HG03064 (cell line): ENCODE data around the gene CUBN.

Source experiments
- ATAC-seq: cut with Tn5 transposase; IDR thresholded peaks from one replicate; pipeline ENCODE4 v1.9.1; 2021; ENCODE audit warnings: low read depth; ENCODE audit not compliant: unreplicated experiment

Gene CUBN

DNA sequence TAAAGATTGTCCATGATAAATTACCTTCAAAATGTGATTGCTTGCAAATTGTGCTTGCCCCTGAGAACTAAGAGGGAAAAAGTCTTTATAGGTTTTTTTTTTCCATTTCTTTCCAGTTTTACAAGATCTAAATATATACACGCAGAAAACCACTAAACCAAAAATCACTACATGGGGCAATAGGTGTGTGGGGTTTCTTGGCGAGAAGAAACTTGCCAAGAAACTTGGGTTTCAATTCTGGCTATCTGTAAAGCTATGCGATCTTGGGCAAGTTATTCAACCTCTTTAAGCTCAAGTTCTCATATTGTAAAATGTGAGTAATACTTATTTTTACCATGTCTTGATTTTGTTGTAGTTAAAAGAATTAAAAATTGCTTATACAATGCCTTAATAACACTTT, 17.0 kb downstream of the CUBN start:
- no peak for ATAC-seq

DNA sequence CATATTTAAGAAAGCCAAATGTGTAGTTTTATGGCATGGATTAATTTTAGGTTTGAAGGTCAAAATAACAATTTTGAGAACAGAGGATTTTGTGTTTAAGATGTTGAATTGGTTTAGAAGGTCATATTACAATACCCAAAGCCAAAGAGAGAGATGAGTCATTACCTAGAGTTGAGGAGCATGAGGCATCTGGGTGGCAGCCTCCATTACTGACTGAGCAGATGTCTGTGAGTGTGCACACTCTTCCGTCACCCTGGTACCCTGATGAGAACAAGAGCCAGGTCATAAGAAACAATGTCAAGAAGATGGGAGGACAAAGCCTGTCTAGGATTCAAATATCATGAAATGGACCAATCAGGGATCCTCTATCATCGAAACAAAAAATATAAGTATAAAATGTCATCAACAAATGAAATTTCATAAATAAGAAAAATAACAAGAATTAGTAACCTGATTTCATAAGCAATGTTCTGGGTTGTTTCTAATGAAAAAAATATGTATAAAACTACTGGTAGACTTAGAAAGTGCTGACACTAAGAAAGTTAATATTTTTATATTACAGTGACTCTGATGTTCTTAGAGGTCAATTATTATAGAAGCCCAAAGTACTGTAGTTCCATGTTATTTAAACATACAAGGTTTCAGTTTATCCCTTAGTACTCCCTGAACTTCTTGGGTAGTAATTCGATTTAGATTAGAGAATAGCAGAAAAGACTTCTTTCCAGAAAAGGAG, 20.0 kb downstream of the CUBN start:
- no peak for ATAC-seq

DNA sequence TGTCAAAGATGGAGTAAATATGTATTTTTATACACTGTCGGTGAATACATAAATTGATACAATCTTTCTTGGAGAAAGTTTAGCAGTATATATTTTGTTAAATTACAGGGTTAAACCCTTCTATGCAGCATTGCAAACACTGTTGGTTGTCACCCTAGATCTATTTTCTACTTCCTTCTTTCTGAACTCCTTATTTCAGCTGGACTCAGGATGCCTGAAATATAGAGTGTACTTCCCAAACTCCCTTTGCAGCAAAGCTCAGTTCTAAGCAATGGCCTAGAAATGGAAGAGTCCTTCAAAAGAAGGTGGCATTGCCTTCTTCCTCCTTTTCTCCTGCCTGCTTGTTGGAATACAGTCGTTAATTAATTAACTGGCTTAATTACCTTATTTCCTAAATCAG, 20.6 kb downstream of the CUBN start:
- no peak for ATAC-seq

DNA sequence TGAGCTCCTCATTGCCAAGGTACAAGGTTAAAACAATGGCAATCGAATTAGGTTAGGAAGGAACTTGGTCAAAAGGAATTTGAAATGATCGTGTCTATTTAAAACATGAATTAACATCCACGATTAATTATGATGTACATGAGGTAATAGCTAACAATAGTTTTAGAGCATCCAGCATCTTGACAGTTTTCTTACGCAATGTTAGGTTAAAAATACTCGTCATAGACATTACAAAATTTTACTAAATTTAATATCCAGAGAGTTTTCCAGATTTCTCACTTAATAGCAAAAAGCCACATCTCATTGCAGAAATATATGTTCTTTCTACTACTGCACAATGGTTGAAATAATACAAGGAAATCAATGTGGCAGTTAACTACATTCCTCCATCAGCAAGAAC, 22.6 kb downstream of the CUBN start:
- no peak for ATAC-seq

DNA sequence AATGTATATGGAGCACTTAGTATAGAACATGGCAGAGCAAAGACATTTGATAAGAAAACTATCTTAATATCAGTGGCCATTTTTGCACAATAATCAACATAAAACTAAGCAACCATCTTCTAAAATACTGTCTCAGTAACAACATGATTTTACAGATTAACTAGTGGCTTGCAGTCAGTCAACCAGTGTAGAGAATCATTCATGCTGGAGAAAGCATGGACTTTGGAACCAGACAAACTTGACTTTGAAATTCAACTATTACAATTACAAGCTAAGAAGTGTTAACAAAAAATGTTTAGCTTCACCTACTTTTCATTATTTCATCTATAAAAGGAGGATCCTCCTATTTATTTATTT, 27.7 kb downstream of the CUBN start:
- ATAC-seq, result no peak

DNA sequence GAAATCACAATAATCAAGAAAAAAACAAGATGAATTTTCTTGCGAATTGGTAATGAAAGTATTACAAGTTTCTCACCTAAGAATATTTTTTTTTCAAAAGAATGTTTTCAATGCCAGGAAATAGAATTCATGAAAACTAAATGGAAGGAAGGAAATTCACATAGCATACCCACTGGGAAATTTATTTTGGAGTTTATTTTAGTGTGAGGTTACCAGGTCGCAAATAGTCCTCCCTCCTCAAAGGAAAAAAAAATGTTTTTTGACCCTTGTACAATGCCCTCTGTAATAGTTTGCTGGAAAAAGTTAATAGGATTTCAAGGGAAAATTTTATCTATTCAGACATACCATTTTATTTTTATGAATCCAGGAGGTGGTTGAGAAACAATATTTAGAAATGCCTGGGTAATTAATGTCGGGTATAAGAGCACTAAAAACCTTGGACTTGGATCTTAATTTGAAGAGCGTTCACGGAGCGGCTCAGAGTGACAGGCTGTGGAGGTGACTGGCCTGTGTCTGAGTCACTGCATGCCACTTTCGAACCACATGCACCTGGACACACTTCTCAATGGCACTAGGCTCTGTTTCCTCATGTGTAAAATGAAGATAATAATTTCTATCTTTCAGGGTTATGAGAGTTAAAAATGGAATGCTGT, 28.2 kb downstream of the CUBN start:
- ATAC-seq, result no peak

DNA sequence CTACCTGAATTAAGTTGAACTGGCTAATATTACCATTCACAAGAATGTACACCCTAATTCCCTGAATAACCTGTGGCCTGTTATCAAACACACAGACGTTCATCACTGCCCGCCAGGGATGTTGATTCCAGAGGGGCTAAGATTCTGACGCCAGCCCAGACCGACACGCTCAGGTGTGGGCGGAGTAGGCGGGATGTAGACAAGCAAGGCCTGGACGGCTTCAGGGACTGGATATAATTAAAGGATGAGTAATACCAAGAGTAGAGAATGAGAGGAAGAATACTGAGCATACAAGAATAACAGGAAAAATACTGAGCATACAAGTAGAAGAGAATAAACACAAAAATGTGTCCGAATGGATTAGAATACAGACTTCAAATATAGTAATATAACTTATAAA, 29.0 kb downstream of the CUBN start:
- ATAC-seq, result no peak

DNA sequence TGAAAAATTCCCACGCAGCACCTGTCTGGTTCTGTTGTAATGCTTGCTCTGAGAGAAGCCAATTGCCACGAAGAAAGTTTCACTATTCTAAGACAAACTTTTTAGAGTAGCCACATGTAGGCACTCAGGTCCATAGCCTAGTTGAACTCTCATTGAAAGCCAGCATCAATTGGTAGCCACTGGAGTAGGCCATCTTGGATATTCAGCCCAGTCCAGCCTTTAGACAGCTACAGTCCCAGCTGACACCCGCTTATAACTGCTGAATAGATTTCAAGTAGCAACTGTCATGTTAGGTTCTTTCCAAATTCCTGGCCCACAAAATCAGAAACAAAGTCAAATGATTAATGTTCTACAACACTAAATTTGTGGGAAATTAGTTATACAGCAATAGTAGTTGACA, 31.6 kb downstream of the CUBN start:
- ATAC-seq, result no peak

DNA sequence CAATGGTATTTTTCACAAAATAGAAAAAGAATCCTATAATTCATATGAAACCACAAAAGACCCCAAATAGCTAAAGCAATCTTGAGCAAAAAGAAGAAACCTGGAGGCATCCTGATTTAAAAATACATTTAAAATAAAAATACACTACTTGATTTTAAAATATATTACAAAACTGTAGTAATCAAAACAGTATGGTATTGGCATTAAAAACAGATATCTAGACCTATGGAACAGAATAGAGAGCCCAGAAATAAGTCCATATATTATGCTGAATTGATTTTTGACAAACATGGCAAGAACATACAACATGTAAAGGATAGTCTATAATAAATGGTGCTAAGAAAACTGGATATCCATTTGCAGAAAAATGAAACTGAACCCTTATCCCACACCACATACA, 34.8 kb downstream of the CUBN start:
- ATAC-seq, result no peak

DNA sequence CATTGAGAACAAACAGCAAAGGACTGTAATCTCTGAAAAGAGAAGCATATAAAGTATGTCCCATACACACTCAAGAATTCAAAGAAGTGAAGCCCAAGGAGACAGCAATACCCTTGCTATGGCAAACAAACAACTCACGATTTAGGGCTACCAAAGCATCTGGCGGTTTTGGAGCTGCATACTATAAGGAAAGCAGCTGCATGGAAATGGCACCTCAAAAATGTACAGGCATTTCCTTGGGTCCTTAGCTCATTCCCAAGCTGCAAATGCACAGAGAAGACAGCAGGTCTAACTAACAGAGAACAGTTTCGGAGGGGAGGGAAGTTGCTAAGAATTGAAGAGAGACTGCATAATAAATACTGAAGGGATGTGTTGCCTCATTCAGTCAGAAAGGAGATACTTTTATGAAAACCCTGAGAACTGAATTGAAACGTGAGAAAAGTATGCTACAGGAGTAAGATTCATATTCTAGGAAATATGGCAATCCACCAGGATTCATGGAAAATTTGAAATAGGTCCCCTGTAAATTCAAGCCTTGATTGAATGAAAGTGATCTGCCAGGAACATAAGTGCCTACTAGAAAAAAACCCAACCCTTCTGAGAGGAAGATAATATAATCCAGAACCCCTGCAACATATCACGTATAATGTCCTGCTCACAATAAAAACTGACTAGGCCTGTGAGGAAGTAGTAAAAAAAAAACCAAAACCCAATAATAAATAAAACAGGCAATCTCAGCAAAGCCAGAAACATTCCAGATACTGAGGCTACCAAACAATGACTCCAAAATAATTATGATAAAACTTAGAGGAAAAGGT, 36.4 kb downstream of the CUBN start:
- ATAC-seq, result no peak

DNA sequence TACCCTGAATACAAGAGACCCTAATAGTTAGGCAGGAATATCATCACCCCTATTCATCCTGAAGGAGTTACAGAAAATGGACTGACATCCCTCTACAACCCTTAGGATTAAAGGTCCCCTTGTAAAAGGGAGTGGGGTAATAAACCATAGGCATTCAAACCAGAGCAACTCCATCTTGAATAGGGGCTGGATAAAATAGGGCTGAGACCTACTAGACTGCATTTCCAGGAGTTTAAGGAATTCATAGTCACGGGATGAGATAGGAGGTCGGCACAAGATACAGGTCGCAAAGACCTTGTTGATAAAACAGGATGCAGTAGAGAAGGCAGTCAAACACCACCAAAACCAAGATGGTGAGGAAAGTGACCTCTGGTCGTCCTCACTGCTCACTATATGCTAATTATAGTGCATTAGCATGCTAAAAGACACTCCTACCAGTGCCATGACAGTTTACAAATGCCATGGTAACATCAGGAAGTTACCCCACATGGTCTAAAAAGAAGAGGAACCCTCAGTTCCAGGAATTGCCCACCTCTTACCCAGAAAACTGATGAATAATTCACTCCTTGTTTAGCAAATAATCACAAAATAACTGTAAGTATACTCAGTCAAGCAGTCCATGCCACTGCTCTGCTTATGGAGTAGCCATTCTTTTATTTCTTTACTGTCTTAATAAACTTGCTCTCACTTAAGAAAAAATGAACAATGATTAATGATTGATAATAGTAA, 37.2 kb downstream of the CUBN start:
- no peak for ATAC-seq

DNA sequence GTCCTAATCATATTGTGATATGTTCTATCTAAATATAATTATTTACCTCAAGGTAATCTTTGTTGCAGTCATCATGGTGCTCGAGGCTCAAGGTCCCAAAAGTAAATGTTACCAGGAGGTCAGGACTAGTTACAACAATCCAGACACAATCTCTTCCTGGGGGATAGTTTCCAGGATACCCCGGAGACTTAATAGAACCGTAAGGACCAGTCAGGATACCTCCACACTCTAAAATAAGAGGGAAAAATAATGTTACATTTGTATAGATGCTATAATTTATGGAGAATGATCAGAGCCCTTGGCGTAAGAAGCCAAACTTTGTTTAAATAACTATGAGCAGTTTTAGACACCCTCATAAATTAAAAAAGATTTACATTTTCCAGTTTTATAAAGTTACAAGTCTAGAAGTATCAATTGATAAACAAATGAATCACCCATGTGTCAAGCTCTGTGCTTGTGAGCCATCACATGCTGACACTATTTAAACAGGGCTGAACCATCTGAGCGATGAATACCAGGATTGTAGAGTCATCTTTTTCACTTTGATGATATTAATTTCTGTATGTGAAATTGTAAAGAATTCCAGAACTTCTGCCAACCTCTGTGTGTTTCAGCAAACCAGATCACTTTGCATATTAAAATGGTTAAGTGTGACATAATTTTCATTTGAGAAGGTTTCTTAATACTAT, 41.3 kb downstream of the CUBN start:
- no peak for ATAC-seq

DNA sequence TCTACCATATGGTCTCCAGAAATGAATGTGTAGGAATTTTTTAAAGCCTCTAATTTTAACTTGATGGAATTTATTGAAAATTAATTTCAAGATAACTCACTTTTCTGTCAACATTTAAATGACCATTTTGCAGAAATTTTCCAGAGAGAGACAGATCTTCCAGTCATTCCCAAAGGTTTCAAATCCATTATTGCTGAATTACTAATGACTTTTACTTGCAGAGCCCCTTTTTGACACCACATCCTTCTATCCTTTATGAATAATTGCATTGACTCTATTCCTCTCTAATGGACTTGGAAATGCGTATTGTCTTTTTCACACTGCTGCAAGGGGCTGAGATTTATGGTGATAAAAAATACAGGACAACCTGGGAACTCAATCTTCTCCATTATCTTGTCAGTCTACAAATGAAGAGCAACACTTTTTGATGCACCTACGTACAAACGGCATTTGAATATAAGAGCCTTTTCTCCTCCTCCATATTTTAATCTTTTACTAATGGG, 42.7 kb downstream of the CUBN start:
- ATAC-seq, result no peak

DNA sequence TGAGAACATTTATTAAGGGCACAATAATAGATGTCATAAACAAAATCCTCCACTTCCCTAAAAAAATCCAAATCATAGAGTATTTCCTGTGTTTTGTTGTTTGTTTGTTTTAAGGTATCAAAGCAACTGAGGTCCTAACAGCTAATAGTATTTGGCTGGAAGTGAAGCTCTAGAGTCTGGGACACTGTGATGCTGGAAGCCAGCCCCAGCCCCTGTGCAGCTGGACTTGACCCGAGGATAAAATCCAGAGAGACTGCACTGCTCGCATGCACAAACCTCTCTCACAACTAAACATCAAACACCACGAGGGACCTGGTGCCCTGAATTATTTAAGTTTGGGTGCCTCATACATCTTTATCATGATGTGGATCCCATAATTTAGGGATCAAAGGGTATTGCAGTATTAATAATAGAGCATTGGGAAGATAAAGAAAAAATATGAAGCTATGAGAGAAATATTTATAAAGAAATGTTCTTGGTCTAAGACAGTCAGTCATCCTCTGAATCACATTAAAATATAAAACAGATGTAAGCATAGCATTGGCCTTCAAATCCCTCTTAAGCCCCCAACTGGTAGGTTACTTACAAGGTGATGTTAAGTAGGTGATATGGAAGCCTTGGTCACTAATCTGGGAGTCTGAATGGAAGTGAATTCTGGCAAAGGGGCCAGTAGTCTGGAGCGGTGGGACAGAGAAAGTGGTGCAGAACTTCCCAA, 44.4 kb downstream of the CUBN start:
- ATAC-seq, result no peak

DNA sequence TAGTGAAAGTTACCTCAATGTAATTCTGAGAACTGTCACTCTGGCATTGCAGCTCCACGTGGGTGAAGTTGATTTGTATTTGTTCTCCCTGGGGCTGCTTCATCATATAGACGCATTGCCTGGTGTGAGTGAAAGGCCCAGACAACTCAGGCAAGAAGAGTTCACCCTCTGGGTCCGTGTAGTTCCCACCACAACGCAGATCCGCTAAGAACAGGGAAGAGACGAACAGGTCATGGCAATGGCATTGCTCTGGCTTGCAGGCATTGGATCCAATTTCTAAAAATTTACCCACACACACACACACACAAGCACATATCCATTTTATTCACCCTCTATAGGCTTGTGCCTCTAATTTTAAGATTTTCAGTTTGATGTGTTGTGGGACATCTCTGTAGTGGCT, 45.4 kb downstream of the CUBN start:
- ATAC-seq, result no peak

DNA sequence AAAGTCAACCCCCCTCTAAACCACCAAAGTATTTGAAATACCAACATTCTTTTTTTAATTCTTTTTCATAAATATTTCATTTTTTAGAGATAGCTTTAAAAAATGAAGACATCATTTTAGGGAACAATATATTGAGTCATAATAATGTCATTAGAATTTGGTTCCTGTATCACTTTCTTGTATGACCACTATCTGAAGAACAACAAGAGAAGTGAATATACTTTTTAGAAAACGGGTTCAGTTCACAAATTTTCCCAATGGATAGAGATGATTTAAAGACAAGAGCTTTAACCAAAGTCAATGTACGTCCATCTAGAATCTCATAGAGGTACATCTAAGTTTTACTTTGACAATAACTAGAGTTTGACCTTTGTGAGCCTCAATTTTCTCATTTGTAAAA, 48.2 kb downstream of the CUBN start:
- no peak for ATAC-seq

DNA sequence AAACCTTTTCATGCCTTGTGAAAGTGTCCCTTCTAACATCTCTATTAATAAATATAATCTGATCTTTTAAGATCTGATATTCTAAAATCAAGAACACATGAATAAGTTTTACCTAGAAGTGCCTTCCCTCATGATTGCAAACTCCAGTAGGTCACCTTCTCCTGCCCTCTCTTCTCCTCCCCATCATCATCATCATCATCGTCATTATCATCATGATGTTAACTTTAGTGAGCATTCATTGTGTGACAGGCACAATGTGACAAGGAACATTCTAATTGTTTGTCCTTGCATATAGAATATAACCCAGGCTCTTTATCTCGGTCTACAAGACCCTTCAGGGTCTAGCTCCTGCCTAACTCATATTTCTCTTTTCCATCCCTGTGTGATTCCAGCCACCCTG, 51.7 kb downstream of the CUBN start:
- ATAC-seq, result no peak

DNA sequence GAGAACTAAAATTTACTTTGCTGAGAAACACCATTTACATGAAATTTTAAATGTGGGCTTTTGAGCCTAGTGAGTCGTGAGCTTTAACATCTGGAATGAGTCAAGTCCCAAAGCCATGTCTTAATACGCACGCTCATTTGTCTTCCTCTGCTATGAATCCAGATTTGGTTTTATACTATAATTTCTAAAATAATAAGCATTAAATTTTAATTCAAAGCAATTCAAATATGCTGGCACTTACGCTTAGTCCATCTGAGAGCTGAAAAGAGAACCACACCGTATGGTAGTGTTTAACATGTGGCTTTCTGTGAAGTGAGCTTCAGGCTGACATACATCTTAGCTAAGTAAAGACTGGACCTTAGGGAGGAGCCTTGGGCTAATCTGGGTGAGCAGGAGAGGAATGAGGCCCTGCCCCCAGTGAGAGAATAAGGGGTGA, 52.2 kb downstream of the CUBN start:
- ATAC-seq, result no peak

DNA sequence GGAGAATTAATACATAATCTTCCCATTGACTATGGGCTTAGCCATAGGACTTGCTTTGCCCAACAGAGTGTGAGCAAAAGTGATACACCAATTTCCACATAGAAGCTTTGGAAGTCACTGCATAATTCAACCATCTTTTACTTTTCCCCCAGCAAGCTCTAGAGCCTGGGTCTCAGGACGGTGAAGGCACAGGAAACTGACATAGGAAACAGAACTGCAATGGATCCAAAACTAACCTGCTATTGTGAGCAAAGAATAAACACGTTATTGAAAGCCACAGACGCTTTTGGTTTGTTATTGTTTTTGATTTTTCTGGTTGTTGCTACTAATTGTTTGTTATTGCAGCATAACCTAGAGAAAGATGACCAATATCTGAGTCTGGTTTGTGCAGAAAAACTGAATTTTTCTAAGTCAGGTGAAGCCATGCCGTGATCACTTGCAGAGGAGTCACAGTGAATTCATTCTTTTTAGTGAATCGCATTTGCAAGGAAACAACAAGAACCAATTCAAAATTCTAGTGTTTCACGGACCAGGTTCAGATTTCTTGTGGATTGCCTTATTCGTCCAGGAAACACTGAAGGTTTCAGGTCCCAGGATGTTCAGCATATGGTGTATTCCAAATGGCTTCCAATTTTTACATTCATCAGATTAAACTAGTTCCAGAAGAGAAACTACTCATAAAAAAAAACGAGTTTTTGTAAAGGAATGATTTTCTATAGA, 52.8 kb downstream of the CUBN start:
- no peak for ATAC-seq
